GM18868 (cell line): ENCODE results near the gene SETDB2.
"Not testable (repeated sequence)": the region's sequence is repeated elsewhere in the genome, so short reads cannot be mapped to it uniquely, and the experiment has no call there.

Source experiments
- ATAC-seq: cut with Tn5 transposase; IDR thresholded peaks from one replicate; pipeline ENCODE4 v1.9.1; 2021; ENCODE audit warnings: mild to moderate bottlenecking, moderate library complexity; ENCODE audit not compliant: unreplicated experiment

SETDB2 gene

GRCh38 chr13:49464621-49465325 lies 20.7 kb downstream of the SETDB2 start:
- no peak for ATAC-seq

GRCh38 chr13:49466292-49466838 lies 22.3 kb downstream of the SETDB2 start:
- no peak for ATAC-seq

GRCh38 chr13:49472186-49472585 lies 28.1 kb downstream of the SETDB2 start:
- no peak for ATAC-seq

GRCh38 chr13:49476529-49476928 lies 32.5 kb downstream of the SETDB2 start:
- no peak for ATAC-seq

GRCh38 chr13:49481788-49482187 lies 37.7 kb downstream of the SETDB2 start:
- ATAC-seq: no peak

- no peak for ATAC-seq
These were observed 44.5 kb downstream of the SETDB2 start for GRCh38 chr13:49488563-49488962.

GRCh38 chr13:49494645-49495044 lies 50.6 kb downstream of the SETDB2 start:
- no peak for ATAC-seq

- ATAC-seq: peak; percentile 85
These were observed 52.0 kb downstream of the SETDB2 start, which contains the start of gene PHF11 for GRCh38 chr13:49495783-49496762. PHF11 (plus strand) TSS chr13:49495953; CDS start chr13:49496002, 49 bp downstream.

GRCh38 chr13:49496837-49497236 lies 52.8 kb downstream of the SETDB2 start:
- ATAC-seq: not testable (repeated sequence)

GRCh38 chr13:49497272-49497671 lies 53.2 kb downstream of the SETDB2 start:
- no peak for ATAC-seq

GRCh38 chr13:49498206-49498605 lies 54.1 kb downstream of the SETDB2 start:
- no peak for ATAC-seq

GRCh38 chr13:49499889-49500660 lies 56.0 kb downstream of the SETDB2 start:
- ATAC-seq: no peak

GRCh38 chr13:49502954-49503353 lies 58.9 kb downstream of the SETDB2 start:
- no peak for ATAC-seq

- ATAC-seq: no peak
These were observed 59.9 kb downstream of the SETDB2 start for GRCh38 chr13:49503951-49504350.

GRCh38 chr13:49512578-49512977 lies 68.5 kb downstream of the SETDB2 start:
- no peak for ATAC-seq

- ATAC-seq: no peak
These were observed 72.4 kb downstream of the SETDB2 start for GRCh38 chr13:49516467-49516866.

GRCh38 chr13:49517461-49517860 lies 73.4 kb downstream of the SETDB2 start:
- no peak for ATAC-seq

GRCh38 chr13:49521224-49521623 lies 77.2 kb downstream of the SETDB2 start:
- no peak for ATAC-seq

- no peak for ATAC-seq
These were observed 80.8 kb downstream of the SETDB2 start for GRCh38 chr13:49524740-49525501.

GRCh38 chr13:49527123-49527522 lies 83.0 kb downstream of the SETDB2 start:
- ATAC-seq: no peak
